IMR-90 (cell line): Measurements from ENCODE around the gene IER3. TPM values are rescaled to one million over a fixed set of nuclear protein-coding genes. Genes with fewer than 3 reads are reported as not detected.
A peak's percentile ranks its signal among the peaks of the same experiment; 100 is the strongest.

Source experiments
- ATAC-seq: fragments of 200-7000 bp; cut with Tn5 transposase; 2 replicates; pipeline ENCODE4 v1.9.1; 2020; ENCODE audit warnings: low read depth, mild to moderate bottlenecking, moderate library complexity
- BruUV-seq: library from RNA; stranded (reverse); fragments of 400-500 nt; replicated peaks from 2 replicates; lab custom pipeline; 2021; lab: Mats Ljungman, UMichigan
- CTCF ChIA-PET: fragments of 300-600 bp; formaldehyde crosslinking; extraction: SDS; loops from one replicate; lab custom pipeline; 2021; ENCODE audit warnings: antibody characterized with exemption; lab: Yijun Ruan, JAX
- POLR2A ChIA-PET: fragments of 300-600 bp; sonication (Branson Sonifier 250); formaldehyde crosslinking; loops from one replicate; lab custom pipeline; 2022; ENCODE audit warnings: antibody characterized with exemption; ENCODE audit not compliant: unreplicated experiment; lab: Charles Lee
- DNase-seq: peaks from one replicate; pipeline ENCODE4 v3.0.0; 2013
- H2AFZ ChIP-seq: replicated peaks from 2 replicates; pipeline ENCODE3; 2013; ENCODE audit warnings: low read length, mild to moderate bottlenecking; ENCODE audit not compliant: poor library complexity
- H2AK5ac ChIP-seq: 2 replicates; pipeline ENCODE4 v1.6.1; 2013; ENCODE audit warnings: low read depth, low read length, inconsistent platforms
- H2AK9ac ChIP-seq: replicated peaks from 2 replicates; pipeline ENCODE3; 2013; ENCODE audit warnings: mild to moderate bottlenecking, low read depth, low read length, moderate library complexity; ENCODE audit not compliant: poor library complexity
- H2BK120ac ChIP-seq: 2 replicates; pipeline ENCODE4 v1.6.1; 2013; ENCODE audit warnings: low read depth, low read length, inconsistent platforms
- H2BK15ac ChIP-seq: 3 replicates; pipeline ENCODE4 v1.6.1; 2013; ENCODE audit warnings: low read depth, low read length, inconsistent platforms
- H2BK20ac ChIP-seq: 2 replicates; pipeline ENCODE4 v1.6.1; 2013; ENCODE audit warnings: low read depth, mild to moderate bottlenecking, inconsistent platforms, low read length, moderate library complexity
- H2BK5ac ChIP-seq: 2 replicates; pipeline ENCODE4 v1.6.1; 2013; ENCODE audit warnings: mild to moderate bottlenecking, low read depth, low read length, inconsistent platforms; ENCODE audit not compliant: poor library complexity, severe bottlenecking
- H3K14ac ChIP-seq: replicated peaks from 2 replicates; pipeline ENCODE4 v1.6.1; 2013; ENCODE audit warnings: low read depth, low read length, inconsistent platforms
- H3K18ac ChIP-seq: 2 replicates; pipeline ENCODE4 v1.6.1; 2013; ENCODE audit warnings: low read depth, low read length, control low read depth
- H3K23ac ChIP-seq: 2 replicates; pipeline ENCODE4 v1.6.1; 2013; ENCODE audit warnings: low read depth, low read length, inconsistent platforms
- H3K27ac ChIP-seq: 2 replicates; pipeline ENCODE4 v1.5.1; 2013; ENCODE audit warnings: mild to moderate bottlenecking, control low read depth, low read length; ENCODE audit not compliant: insufficient read depth
- H3K27me3 ChIP-seq: 2 replicates; pipeline ENCODE4 v1.6.1; 2013; ENCODE audit warnings: low read length; ENCODE audit not compliant: control insufficient read depth, insufficient read depth
- H3K36me3 ChIP-seq: 2 replicates; pipeline ENCODE4 v1.6.1; 2013; ENCODE audit warnings: low read length, mixed read lengths; ENCODE audit not compliant: control insufficient read depth, insufficient read depth
- H3K4ac ChIP-seq: 2 replicates; pipeline ENCODE4 v1.6.1; 2013; ENCODE audit warnings: low read depth, low read length, inconsistent platforms
- H3K4me1 ChIP-seq: 2 replicates; pipeline ENCODE4 v1.6.1; 2013; ENCODE audit warnings: low read length, mixed read lengths; ENCODE audit not compliant: control insufficient read depth, insufficient read depth
- H3K4me2 ChIP-seq: 2 replicates; pipeline ENCODE4 v1.6.1; 2013; ENCODE audit warnings: low read depth, mild to moderate bottlenecking, control low read depth, low read length, moderate library complexity
- H3K4me3 ChIP-seq: 2 replicates; pipeline ENCODE4 v1.5.1; 2013; ENCODE audit warnings: low read depth, mild to moderate bottlenecking, control low read depth, low read length, moderate library complexity; ENCODE audit not compliant: insufficient read depth
- H3K56ac ChIP-seq: 2 replicates; pipeline ENCODE4 v1.6.1; 2013; ENCODE audit warnings: low read length, inconsistent platforms; ENCODE audit not compliant: insufficient read depth; ENCODE audit errors: extremely low read depth
- H3K79me1 ChIP-seq, 2 experiments: 2 replicates each; pipeline ENCODE4 v1.6.1; 2013; ENCODE audit warnings: low read length in 2 of 2, inconsistent platforms in 1 of 2, low read depth in 1 of 2
- H3K9ac ChIP-seq: 2 replicates; pipeline ENCODE4 v1.6.1; 2013; ENCODE audit warnings: low read depth, low read length, control low read depth
- H3K9me1 ChIP-seq: 2 replicates; pipeline ENCODE4 v1.6.1; 2013; ENCODE audit warnings: low read length, inconsistent platforms; ENCODE audit not compliant: insufficient read depth
- H3K9me3 ChIP-seq: 2 replicates; pipeline ENCODE4 v1.6.1; 2013; ENCODE audit warnings: low read length; ENCODE audit not compliant: control insufficient read depth, insufficient read depth
- H4K20me1 ChIP-seq: 2 replicates; pipeline ENCODE4 v1.6.1; 2013; ENCODE audit warnings: low read length, inconsistent platforms; ENCODE audit not compliant: insufficient read depth
- H4K5ac ChIP-seq: 2 replicates; pipeline ENCODE4 v1.6.1; 2013; ENCODE audit warnings: mild to moderate bottlenecking, low read depth, low read length, control low read depth
- H4K8ac ChIP-seq, 2 experiments: 2 replicates each; pipeline ENCODE4 v1.6.1; 2013; ENCODE audit warnings: low read depth in 2 of 2, low read length in 2 of 2, control low read depth in 1 of 2, inconsistent platforms in 1 of 2
- H4K91ac ChIP-seq: 2 replicates; pipeline ENCODE4 v1.6.1; 2013; ENCODE audit warnings: low read depth, low read length, inconsistent platforms; ENCODE audit not compliant: insufficient read depth
- FOS ChIP-seq: fragments of 150-350 bp; IDR thresholded peaks from 2 replicates; pipeline ENCODE4 v1.6.1; 2016; ENCODE audit warnings: low read depth, low read length
- MXI1 ChIP-seq: IDR thresholded peaks from 2 replicates; pipeline ENCODE4 v1.6.1; 2012; ENCODE audit warnings: low read depth, mild to moderate bottlenecking, low read length, moderate library complexity, borderline replicate concordance
- WGBS, 2 experiments: methylation state at CpG; one replicate each; pipeline versions ENCODE4 v1.1.5 to v1.1.7; 2013; ENCODE audit warnings: missing lambda C conversion rate in 2 of 2; ENCODE audit not compliant: insufficient read length in 1 of 2; ENCODE audit errors: extremely low coverage in 2 of 2; 5-methylcytosine and 5-hydroxymethylcytosine counted together
- dilution Hi-C: fragments of 300-500 bp; cut with HindIII; formaldehyde crosslinking; loops from one replicate; pipeline ENCODE4 v1.14.3; 2018; ENCODE audit warnings: low sequenced_read_pairs; ENCODE audit not compliant: unreplicated experiment
- in situ Hi-C: fragments of 300-500 bp; cut with MboI; formaldehyde crosslinking; loops from 3 replicates; pipeline ENCODE4 v1.14.3; 2019; ENCODE audit warnings: low sequenced_read_pairs, inconsistent platforms, mixed read lengths
- intact Hi-C: fragments of 100-400 bp; cut with micrococcal nuclease; formaldehyde crosslinking; loops from 2 replicates; pipeline ENCODE4 v1.10.0; 2022
- polyA plus RNA-seq, 3 experiments: library from polyadenylated mRNA; depleted of rRNA; stranded (reverse); fragments of >200 nt; gene quantifications; 2 replicates each; pipeline ENCODE4 v1.2.3, GENCODE V29; 2012; ENCODE audit warnings: low replicate concordance in 1 of 3
- total RNA-seq: library from RNA; depleted of rRNA; stranded (reverse); fragments of >200 nt; gene quantifications from 2 replicates; pipeline ENCODE4 v1.2.3, GENCODE V29; 2012

IER3 gene
- total and polyA plus RNA-seq, 2 of the 4 experiments (the other 2 are of a cell fraction) = 38.4 to 159 TPM

DNA sequence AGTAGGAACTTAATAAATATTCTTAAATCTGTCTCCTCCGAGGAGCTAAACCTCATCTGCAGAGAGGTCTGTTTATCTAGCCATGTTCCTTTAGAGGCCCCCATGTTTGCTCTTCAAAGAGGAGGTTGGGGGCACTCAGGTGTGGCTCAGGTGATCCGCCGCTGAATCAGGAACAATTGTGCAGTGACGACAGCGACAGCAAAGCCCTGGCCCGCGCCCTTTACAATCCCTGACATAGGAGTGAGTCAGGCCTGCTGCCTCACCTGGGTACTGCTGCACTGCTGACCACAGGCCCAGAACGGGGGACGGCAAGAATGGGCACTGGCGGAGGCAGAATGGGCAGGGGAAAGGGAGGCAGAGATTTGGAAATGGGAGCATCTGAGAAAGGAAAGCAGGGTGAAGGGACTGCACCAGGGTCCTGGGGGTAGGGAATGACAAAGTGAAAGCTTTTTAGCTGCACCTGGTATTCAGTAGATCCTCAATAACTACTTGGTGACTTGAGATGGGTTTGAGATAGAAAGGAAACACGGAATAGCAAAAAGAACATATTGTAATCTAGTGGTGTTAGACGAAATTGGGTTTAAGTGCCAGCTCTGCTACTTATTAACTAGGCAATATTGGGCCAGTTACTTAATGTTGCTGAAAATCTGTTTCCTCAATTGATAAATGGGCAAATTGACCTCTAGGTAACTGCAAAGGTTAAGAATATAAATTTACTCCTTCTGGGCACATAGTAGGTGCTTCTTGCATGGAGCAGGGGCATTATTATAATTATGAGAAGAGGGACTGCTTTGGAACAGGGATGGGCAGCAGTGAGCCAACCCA lies 5.4 kb upstream of the IER3 start:
- H2AK9ac ChIP-seq = no peak overlapping the region
- H2BK120ac ChIP-seq = peak overlapping the region; percentile 97
- peak overlapping the region; percentile 11 to 76; a peak in 3 of 4 replicates for H4K8ac ChIP-seq
- no TSS peak for BruUV-seq
- H3K4me3 ChIP-seq = no peak overlapping the region
- H3K4me2 ChIP-seq = no peak overlapping the region
- peak overlapping the region; percentile 36 for H3K27ac ChIP-seq
- no peak for TF ChIP-seq FOS
- TF ChIP-seq MXI1 = no peak
- DNase-seq (no peak), ATAC-seq (no peak)
- H2BK5ac ChIP-seq = peak overlapping the region; percentile 71
- H3K79me1 ChIP-seq = peaks cover 16 to 46% of the 10 kb centered on the region in 2 experiments
- H4K91ac ChIP-seq = peak overlapping the region; percentile 93
- dilution Hi-C loops = no loop called here
- H4K5ac ChIP-seq = no peak overlapping the region; the same call in 1 of the 2 replicates
- peak overlapping the region; percentile 20; the same call in 1 of the 2 replicates for H3K9ac ChIP-seq
- H3K4ac ChIP-seq = peak overlapping the region; percentile 95
- peaks cover 27% of the 10 kb centered on the region for H3K9me1 ChIP-seq
- ChIA-PET POLR2A (no interaction called here), CTCF (no interaction called here)
- H2BK15ac ChIP-seq = peak overlapping the region; percentile 63; the same call in 2 of the 3 replicates
- WGBS, 2 experiments = 95% methylated on average over 7 of the region's 12 CpGs; no CpG with 5 or more reads in 1 of the 2 experiments
- H3K36me3 ChIP-seq = no peaks in the 10 kb centered on the region
- peak overlapping the region; percentile 92 for H3K14ac ChIP-seq
- H2BK20ac ChIP-seq = peak overlapping the region; percentile 96; the same call in 1 of the 2 replicates
- H3K18ac ChIP-seq = peak overlapping the region; percentile 98
- H3K9me3 ChIP-seq = no peaks in the 10 kb centered on the region
- H3K56ac ChIP-seq = no peak overlapping the region
- H3K4me1 ChIP-seq = peaks cover 35% of the 10 kb centered on the region
- H4K20me1 ChIP-seq = no peaks in the 10 kb centered on the region
- no peak overlapping the region; the same call in 1 of the 2 replicates for H3K23ac ChIP-seq
- in situ Hi-C loops = loop anchor here (5.0 kb wide), 1 partner anchor 73 kb away; no protein-coding TSS in a partner anchor
- H2AFZ ChIP-seq = no peak overlapping the region
- intact Hi-C loops = no loop called here
- H3K27me3 ChIP-seq = no peaks in the 10 kb centered on the region
- peak overlapping the region; percentile 20 for H2AK5ac ChIP-seq
